Globus pallidus (tissue), 1 donor: ENCODE measurements around the gene KIAA1755.
A peak's percentile ranks its signal among the peaks of the same experiment; 100 is the strongest.

ENCODE experiments used
- DNase-seq: peaks from one replicate; pipeline ENCODE4 v3.0.0-alpha.2; 2015; ENCODE audit warnings: low spot score

Gene KIAA1755, protein sequence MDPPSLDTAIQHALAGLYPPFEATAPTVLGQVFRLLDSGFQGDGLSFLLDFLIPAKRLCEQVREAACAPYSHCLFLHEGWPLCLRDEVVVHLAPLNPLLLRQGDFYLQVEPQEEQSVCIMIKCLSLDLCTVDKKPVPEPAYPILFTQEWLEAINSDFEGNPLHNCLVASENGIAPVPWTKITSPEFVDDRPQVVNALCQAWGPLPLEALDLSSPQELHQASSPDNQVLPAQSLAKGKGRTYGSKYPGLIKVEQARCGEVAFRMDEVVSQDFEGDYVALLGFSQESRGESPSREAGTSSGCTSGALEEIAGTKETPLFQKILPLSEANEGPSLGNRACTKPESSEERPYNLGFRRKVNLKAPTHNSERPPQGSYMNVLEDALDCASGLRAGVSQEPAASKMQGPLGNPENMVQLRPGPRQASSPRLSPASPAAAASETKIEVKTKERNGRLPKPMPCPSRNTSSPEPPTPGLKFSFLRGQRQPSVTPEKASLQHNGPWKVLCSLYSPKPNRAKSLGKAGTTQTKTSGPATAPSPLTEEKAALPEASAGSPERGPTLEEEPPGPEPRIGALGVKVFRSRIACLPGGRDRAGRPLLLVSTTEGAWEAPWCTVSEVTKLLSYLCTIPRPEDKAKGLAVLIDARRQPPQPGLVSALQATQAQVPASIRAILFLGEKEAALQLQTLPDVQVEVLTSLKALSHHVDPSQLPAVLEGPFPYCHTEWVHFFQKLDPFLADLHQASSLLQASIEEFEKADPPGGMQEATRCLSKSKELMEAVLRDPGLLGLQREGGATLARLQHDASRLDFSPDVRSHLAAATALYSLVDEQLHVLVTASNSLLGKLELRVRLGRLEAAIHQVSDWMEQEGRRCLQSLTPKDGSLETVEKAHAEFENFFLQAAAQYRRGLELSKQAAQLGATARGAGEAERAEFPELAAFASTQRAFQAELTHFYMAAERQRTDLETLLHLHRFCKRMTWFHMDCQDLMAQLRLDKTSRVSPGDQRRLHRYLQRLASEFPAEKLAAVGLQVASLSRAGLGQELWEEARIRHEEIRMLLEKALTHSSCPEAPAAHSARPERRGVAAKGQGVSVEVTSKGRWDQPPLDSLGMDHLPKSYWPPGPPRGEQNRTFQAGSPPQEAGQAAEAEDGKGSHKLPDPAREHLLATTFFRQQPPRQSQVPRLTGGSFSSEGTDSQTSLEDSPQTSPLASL

GRCh38 chr20:38260378-38261053, at the start of gene KIAA1755:
Gene KIAA1755, minus strand, starts transcription at chr20:38260735. Its CDS starts 235 bp downstream, at chr20:38260500.
- DNase-seq: peak; percentile 84

- no peak for DNase-seq
Measured at GRCh38 chr20:38308447-38308846, 47.9 kb upstream of the KIAA1755 start.

GRCh38 chr20:38308047-38308438, 47.5 kb upstream of the KIAA1755 start:
- DNase-seq: no peak

DNA sequence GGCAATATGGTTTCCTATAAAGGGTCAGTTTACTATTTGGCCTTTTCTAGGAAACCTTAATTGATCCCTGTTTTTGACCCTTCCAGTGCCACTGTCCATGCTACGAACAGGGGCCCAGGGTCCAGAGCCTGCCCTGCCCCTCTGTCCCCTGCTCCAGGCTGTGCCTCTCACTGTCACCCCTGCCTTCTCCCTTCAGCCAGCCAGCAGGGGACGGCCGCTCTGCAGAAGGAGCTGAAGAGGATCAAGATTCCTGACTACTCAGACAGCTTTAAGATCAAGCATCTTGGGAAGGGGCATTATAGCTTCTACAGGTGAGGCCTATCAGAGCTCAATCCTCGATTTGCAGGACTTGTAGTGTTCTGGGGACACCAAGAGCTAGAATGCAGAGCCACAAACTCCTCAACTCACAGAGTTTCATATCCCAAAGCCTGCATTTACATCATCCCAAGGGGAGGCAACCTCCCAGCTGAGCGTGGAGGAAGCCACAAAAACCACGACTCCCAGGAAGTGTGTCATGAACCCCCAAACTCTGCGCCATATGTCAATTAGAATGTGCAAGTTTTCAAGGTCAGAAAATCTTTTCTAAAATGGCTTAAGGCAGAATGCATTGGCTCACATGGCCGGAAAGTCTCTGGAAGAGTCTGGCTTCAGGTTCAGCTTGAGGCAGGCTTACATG, 47.0 kb upstream of the KIAA1755 start:
- DNase-seq: no peak

- no peak for DNase-seq
Measured at GRCh38 chr20:38306379-38306778, 45.8 kb upstream of the KIAA1755 start.

DNA sequence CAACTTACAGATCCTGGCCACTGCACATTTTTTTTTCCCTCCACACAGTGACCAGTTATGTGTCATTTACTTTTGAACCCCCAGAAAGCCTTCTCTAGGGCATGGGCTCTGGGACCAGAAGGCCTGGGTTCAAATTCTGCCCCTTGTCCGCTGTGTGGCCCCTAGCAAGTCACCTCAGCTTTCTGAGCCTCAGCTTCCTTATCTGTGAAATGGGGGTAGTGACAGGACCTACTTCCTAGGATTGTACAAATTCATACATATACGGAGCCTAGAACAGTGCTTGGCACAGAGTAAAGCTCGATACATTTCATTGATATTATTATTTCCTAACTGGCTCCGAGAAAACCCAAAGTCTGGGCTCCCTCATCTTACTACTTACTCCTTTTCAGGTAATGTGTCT, 45.0 kb upstream of the KIAA1755 start:
- DNase-seq: no peak

DNA sequence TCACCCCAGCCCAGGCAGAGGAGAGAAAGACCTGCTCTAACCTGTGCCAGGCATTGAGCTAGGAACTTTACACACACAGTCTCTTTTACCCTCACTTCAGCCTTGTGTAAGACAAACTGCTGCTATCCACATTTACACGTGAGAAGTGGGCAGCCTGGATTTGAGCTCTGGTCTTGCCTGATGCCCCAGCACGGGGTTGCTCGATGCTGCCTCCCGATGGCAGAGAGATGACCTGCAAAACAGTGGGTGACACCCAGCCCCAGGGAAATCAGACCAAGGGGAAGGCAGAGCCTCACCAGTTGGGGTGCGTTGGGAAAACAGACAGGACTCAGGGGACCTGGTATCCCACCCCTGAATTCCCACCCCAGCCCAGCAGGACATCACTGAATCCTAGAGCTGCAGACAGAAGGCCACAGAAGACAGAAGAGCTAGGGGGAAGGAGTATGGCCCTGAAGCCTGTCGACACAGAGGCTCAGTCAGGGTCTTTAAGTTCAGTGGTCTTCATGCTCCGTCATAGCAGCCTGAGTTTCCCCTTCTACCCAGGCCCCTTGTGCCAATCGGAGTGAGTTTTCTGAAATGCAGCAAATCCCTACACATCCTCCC, 44.4 kb upstream of the KIAA1755 start:
- no peak for DNase-seq

DNA sequence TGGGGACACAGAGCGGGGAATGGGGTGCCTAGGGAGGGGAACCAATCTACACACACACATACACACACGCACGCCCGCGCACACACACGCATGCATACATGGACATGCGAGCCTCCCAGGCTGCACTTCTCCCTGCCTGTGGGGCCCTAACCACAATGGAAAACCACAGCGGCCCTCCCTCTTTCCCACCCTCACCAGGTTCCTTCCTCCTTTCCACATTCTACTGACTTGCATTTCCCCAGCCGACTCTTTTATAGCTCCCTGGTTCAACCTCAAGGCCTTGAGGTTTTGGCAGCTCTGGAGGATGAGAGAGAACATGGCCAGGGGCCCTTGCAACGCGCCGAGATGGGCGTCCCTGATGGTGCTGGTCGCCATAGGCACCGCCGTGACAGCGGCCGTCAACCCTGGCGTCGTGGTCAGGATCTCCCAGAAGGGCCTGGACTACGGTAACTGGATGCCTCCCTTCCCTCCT, 43.4 kb upstream of the KIAA1755 start, which contains the start of gene BPI:
Gene BPI (plus strand): TSS at position 249 of the 472 bp plus-strand sequence. CDS start 68 bp downstream, at position 317.
- DNase-seq: peak; percentile 25

GRCh38 chr20:38302786-38303185, 42.3 kb upstream of the KIAA1755 start:
- DNase-seq: no peak

- DNase-seq: no peak
Measured at GRCh38 chr20:38301309-38301708, 40.8 kb upstream of the KIAA1755 start.

- no peak for DNase-seq
Measured at GRCh38 chr20:38300438-38300837, 39.9 kb upstream of the KIAA1755 start.

DNA sequence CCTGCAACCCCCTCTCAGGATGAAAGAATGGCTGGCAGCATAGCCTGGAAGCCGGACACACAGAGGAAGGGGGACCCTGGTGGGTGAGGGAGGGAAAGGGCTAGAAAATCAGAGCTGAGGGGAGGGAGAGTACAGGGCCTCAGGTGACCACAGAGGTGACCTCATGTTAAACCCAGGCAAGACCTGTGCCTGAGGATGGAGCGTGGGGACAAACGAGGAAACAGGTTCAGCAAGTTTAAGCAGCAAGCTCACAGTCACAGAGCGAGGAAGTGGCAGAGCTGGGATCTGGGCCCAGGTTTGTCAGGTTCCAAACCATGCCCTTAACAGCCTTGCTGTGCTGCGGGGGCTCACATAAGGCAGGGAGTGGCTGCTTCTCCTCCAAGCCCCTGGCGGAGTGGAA, 39.4 kb upstream of the KIAA1755 start:
- no peak for DNase-seq

- peak; percentile 51 for DNase-seq
Measured at GRCh38 chr20:38298768-38299288, 38.3 kb upstream of the KIAA1755 start.

GRCh38 chr20:38297916-38298674, 37.6 kb upstream of the KIAA1755 start:
- DNase-seq: no peak

- DNase-seq: no peak
Measured at GRCh38 chr20:38296433-38296832, 35.9 kb upstream of the KIAA1755 start.

DNA sequence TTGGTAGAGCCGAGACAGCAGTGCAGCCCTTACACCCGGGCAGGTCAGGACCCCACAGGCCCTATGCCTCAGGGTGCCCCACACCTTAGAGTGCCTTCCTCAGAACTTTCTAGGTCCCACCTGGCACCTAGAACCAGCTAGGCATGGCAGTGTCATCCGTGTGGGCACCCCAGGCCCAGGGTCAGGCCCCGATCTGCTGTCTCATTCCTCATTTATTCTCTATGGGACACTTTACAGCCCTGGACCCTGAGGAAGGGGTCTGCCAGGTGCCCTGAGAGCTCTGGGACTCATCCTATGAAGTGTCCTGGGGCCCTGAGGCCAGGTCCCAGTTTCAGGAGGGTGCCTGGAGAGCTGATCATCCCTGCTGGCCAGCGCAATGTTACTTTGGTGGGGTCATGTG, 35.3 kb upstream of the KIAA1755 start:
- no peak for DNase-seq

DNA sequence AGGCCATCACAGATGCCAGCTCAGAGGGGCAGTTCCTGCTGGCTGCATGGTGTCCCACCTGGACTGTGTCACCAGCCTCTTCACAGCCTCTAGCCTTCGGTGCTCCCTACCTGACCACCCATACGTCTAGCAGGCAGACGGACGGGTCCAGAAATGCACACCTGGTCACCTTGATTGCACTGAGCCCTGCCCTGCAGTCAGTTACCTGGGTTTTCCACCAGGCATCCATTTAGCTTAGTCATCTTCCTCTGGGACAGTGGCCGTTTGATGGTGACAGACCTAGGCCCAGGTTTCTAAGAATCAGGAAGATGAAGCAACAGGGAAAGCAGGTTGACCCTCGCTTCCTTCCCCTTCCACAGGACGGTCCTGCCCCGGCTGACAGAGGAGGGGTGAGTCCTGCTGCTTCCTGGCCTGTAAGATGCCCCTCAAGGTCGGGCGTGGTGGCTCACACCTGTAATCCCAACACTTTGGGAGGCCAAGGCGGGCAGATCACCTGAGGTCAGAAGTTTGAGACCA, 33.6 kb upstream of the KIAA1755 start:
- no peak for DNase-seq

DNA sequence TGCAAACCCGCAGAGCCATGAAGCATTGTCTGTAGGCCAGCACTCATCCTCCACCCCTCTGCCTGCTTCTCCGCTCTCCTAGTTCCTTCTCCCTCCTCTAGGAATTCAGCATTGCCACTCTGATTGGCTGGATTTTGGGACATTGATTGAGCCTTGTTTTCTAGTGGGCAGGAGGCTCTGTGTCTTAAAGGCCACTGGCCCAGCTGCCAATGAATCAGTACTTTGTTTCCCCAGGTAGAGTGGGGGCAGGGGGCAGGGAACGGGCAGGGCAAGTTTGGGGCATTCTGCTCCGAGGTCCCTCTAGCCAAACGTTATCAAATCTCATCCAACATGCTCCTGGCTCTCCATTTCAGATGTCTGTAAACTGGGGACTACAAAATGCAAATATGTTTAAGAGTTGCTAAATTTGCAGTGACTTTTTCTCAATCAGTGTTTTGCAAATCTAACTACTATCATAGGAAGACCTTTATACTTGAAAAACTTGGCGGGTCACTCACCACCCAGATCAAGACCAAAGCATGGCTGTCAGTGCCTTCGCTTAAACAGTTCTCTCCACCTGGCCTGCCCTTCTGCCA, 33.0 kb upstream of the KIAA1755 start:
- no peak for DNase-seq

DNA sequence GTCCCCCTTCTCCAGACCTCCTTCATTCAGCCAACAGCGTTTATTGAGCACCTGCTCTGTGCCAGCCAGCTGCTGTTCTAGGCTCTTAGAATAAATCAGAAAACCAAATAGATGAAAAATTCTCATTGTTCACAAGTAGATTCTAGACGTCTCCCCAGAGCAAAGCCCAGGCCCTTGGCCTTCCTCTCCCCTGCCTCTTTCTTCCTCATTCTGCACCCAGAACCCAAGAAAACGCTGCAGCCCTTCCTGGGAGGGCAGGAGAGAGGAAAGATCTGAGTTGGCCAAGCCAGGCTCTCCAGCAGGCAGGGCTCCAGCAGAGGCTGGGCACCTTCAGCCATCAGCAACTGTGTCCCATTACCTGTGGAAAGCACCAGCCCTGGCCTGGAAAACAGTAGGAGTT, 31.4 kb upstream of the KIAA1755 start:
- no peak for DNase-seq
